Vagina (tissue), 2 donors: Measurements from ENCODE around the gene ARHGAP4. TPM values are rescaled to one million over a fixed set of nuclear protein-coding genes. Genes with fewer than 3 reads are reported as not detected.

Source experiments
- DNase-seq, 2 donors: peaks; one replicate each; pipeline ENCODE4 v3.0.0-alpha.2; 2017; ENCODE audit errors: extremely low spot score in 2 of 2
- H3K27ac ChIP-seq: fragments of 200-600 bp; sonication (generic); one replicate; pipeline ENCODE4 v1.5.1; 2019
- H3K27me3 ChIP-seq: fragments of 200-600 bp; sonication (generic); one replicate; pipeline ENCODE4 v1.5.1; 2019
- H3K36me3 ChIP-seq, 2 donors: fragments of 200-600 bp; sonication (generic); one replicate each; pipeline ENCODE4 v1.5.1; 2017 to 2019
- H3K4me1 ChIP-seq: fragments of 200-600 bp; sonication (generic); one replicate; pipeline ENCODE4 v1.5.1; 2019
- H3K4me3 ChIP-seq, 2 donors: fragments of 200-600 bp; sonication (generic); 1 replicate in 1 of 2; 2 replicates in 1 of 2; pipeline ENCODE4 v1.5.1; 2016 to 2019
- H3K9me3 ChIP-seq: fragments of 200-600 bp; sonication (generic); one replicate; pipeline ENCODE4 v1.5.1; 2019
- POLR2A ChIP-seq, 2 donors: fragments of 450-650 bp; IDR thresholded peaks; one replicate each; pipeline ENCODE4 v1.6.1; 2017; ENCODE audit warnings: antibody characterized with exemption in 2 of 2, mild to moderate bottlenecking in 2 of 2, moderate library complexity in 2 of 2
- POLR2AphosphoS5 ChIP-seq, 2 donors: sonication (generic); formaldehyde crosslinking; IDR thresholded peaks; one replicate each; pipeline ENCODE4 v1.9.0; 2017; ENCODE audit warnings: antibody characterized with exemption in 2 of 2, mild to moderate bottlenecking in 2 of 2, low read depth in 1 of 2; ENCODE audit not compliant: insufficient read depth in 1 of 2
- intact Hi-C: fragments of 100-400 bp; cut with DNase I; formaldehyde crosslinking; loops from one replicate; pipeline ENCODE4 v1.15.1; 2023
- total RNA-seq: library from RNA; depleted of rRNA; stranded (reverse); fragments of >200 nt; gene quantifications from one replicate; pipeline ENCODE4 v1.2.3, GENCODE V29; 2016
- TF ChIP-seq, protein P1 (sequence below), 3 experiments: fragments of 450-650 bp in 2 of 3; fragments of 200-600 bp in 1 of 3; sonication (generic) in 1 of 3; IDR thresholded peaks; one replicate each; pipeline ENCODE4 v1.5.1; 2017 to 2019; ENCODE audit warnings: antibody characterized with exemption in 3 of 3, mild to moderate bottlenecking in 2 of 3, moderate library complexity in 2 of 3

Gene ARHGAP4
- total RNA-seq, 1 donor from 2014 or later, result 36.6 TPM

DNA sequence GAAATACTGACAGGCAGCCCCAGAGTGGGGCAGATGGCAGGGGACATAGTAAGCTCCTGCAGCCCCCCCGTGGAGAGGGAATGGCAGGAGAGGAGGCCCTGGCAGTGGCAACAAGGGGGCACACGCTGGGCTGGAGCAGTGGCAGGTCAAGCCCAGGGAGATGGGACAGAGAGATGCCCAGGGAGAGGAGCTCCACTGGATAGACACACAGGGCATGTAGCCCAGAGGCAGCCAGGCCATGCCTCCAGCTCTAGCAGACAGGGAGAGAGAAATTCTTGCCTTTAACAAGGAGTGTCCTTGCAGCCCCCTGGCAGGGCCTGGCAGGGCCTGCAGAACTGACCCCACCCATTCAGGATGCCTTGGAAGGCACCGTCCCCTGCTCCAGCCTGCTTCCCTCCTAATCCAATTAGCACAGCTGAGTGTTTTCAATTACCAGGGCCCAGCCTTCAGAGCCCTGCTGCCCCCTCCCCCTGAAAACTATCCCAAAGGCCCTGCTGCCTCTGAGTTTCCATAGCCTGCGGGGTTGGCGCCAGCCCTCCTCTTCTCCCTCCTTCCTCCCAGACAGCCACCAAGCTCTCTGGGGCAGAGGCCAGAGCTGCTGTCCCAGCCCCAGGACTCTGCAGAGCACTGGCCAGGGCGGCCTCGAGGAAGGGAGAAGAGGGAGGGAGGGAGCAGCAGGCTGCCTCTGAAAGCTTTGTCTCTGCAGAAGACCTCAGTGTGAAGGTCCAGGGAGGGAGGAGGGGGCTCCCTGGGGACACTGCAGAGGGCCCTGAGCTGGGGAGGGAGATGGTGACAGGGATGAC, 52.6 kb downstream of the ARHGAP4 start:
- intact Hi-C loops, result no loop called here
- H3K27me3 ChIP-seq, result no peaks in the 10 kb centered on the region

DNA sequence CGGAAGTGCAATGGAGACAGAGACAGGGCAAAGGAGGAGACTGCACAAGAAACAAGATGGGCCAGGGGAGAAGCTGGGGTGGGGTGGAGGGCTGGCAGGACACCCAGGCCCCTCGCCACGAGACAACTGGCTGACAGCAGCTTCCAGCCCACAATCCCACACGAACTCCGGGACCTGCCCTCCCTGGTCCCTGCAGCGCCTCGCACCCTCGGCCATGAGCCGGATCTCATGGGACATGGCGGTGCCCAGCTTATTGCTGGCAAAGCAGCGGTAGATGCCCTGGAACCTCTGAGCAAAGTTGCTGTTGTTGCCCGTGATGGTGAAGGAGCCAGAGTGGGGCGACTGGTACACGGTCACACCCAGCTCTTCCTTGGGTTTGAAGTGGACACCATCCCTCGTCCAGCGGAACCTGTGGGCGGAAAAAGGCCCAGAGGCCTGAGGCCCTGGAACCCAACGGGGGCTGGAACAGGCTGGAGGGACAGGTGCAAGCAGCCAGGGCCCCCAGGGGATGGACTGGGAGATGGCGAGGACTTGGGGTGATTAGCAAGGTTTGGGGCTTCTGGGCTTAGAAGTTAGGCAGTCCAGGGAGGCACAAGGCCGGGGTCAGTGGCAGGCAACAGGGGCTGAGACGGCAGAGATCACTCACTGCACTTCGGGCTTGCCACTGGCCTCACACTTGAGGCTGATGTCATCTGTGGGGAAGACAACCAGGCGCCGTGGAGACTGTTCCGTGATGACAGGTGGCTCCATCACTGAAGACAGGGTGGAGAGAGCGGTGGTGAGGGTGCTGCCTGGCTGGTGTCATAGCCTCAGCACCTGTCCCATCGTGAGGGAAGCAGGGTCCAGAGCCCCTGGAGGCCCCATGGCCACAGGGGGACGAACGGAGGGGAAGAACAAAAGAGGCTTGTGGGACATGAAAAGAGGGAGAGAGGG, 53.9 kb downstream of the ARHGAP4 start:
- H3K4me3 ChIP-seq, result no peak overlapping the region
- no peak for DNase-seq
- TF ChIP-seq, protein P1, sequence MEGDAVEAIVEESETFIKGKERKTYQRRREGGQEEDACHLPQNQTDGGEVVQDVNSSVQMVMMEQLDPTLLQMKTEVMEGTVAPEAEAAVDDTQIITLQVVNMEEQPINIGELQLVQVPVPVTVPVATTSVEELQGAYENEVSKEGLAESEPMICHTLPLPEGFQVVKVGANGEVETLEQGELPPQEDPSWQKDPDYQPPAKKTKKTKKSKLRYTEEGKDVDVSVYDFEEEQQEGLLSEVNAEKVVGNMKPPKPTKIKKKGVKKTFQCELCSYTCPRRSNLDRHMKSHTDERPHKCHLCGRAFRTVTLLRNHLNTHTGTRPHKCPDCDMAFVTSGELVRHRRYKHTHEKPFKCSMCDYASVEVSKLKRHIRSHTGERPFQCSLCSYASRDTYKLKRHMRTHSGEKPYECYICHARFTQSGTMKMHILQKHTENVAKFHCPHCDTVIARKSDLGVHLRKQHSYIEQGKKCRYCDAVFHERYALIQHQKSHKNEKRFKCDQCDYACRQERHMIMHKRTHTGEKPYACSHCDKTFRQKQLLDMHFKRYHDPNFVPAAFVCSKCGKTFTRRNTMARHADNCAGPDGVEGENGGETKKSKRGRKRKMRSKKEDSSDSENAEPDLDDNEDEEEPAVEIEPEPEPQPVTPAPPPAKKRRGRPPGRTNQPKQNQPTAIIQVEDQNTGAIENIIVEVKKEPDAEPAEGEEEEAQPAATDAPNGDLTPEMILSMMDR (IDR thresholded peaks at IDR 0.05), result no peak
- TF ChIP-seq POLR2AphosphoS5 (IDR thresholded peaks at IDR 0.05; ENCODE audit: insufficient read depth in 1 of 2, low read depth in 1 of 2), result no peak
- no peak for TF ChIP-seq POLR2A (IDR thresholded peaks at IDR 0.05)
- H3K27me3 ChIP-seq, result no peaks in the 10 kb centered on the region
- H3K27ac ChIP-seq, result no peak overlapping the region
- no peaks in the 10 kb centered on the region for H3K36me3 ChIP-seq
- intact Hi-C loops, result no loop called here
- H3K4me1 ChIP-seq, result no peaks in the 10 kb centered on the region
- H3K9me3 ChIP-seq, result no peaks in the 10 kb centered on the region

More for the DNA sequence above, 52.6 kb downstream of the ARHGAP4 start:
- no peaks in the 10 kb centered on the region for H3K4me1 ChIP-seq
- no peak overlapping the region for H3K27ac ChIP-seq
- no peak overlapping the region for H3K4me3 ChIP-seq
- no peak for DNase-seq
- H3K36me3 ChIP-seq, result no peaks in the 10 kb centered on the region
- TF ChIP-seq POLR2AphosphoS5 (IDR thresholded peaks at IDR 0.05; ENCODE audit: insufficient read depth in 1 of 2, low read depth in 1 of 2), result no peak
- TF ChIP-seq, protein P1 (IDR thresholded peaks at IDR 0.05), result no peak
- H3K9me3 ChIP-seq, result no peaks in the 10 kb centered on the region

DNA sequence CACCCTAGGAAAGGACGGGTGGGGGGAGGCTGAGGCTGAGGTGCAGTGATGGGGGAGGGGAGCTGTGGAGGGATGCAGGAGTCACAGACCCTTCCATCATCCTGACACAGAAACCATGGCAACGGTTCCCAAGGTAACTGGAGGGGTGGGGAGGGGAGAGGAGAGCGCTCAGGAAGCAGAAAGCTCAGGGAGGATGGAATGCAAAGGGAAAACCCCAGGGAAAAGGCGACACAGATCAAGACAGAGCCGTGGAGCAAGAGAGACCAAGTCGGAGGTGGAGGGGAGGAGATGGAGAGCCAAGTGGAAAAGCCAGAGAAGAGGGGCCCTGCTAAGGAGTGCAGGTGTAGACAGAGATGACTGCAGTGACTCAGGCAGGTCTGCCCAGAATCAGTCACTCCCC, 54.6 kb downstream of the ARHGAP4 start:
- no peak overlapping the region for H3K4me3 ChIP-seq
- TF ChIP-seq POLR2A (IDR thresholded peaks at IDR 0.05), result no peak
- TF ChIP-seq, protein P1 (IDR thresholded peaks at IDR 0.05), result no peak
- TF ChIP-seq POLR2AphosphoS5 (IDR thresholded peaks at IDR 0.05; ENCODE audit: insufficient read depth in 1 of 2, low read depth in 1 of 2), result no peak
- no peaks in the 10 kb centered on the region for H3K9me3 ChIP-seq
- no peaks in the 10 kb centered on the region for H3K27me3 ChIP-seq
- H3K4me1 ChIP-seq, result no peaks in the 10 kb centered on the region
- no peak for DNase-seq
- H3K27ac ChIP-seq, result no peak overlapping the region
- H3K36me3 ChIP-seq, result no peaks in the 10 kb centered on the region
- intact Hi-C loops, result no loop called here

DNA sequence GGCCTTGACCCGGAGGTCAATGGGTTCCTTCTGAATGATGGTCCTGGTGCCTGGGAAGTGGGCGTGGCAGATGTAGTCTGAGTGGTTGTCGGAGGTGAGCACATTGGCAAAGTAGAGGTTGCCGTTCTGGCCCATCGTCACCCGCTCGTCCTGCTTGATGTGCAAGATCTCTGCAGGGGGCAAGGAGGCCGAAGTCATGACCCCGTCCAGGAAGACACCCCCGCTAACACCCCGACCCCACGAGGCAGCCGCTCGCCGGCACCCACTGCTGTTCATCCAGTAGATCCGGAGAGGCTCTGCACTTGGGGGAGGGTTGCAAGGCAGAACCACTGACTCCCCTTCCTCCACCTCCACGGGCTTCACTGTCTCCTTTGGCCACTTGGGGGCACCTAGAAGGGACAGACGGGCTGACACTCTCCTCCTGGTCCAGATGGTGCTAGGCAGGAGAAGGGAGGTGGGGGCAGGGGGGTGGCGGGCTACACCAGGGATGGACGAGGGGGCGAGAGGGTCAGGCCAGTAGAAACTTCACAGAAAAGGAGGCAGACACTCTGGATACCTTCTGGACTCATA, 55.2 kb downstream of the ARHGAP4 start:
- no peak for TF ChIP-seq POLR2AphosphoS5 (IDR thresholded peaks at IDR 0.05; ENCODE audit: insufficient read depth in 1 of 2, low read depth in 1 of 2)
- TF ChIP-seq, protein P1 (IDR thresholded peaks at IDR 0.05), result no peak
- TF ChIP-seq POLR2A (IDR thresholded peaks at IDR 0.05), result no peak
- H3K27ac ChIP-seq, result no peak overlapping the region

More for the DNA sequence above, 55.2 kb downstream of the ARHGAP4 start:
- no peaks in the 10 kb centered on the region for H3K4me1 ChIP-seq
- no peaks in the 10 kb centered on the region for H3K36me3 ChIP-seq
- no peaks in the 10 kb centered on the region for H3K9me3 ChIP-seq
- intact Hi-C loops, result no loop called here
- no peak overlapping the region for H3K4me3 ChIP-seq
- no peak for DNase-seq
- H3K27me3 ChIP-seq, result no peaks in the 10 kb centered on the region
